HepG2 (cell line): ENCODE measurements around the gene HABP4. TPM values are rescaled to one million over a fixed set of nuclear protein-coding genes. Genes with fewer than 3 reads are reported as not detected.
A peak's percentile ranks its signal among the peaks of the same experiment; 100 is the strongest.

ENCODE experiments used
- ATAC-seq: fragments of 200-7000 bp; cut with Tn5 transposase; 3 replicates; pipeline ENCODE4 v1.9.1; 2020; ENCODE audit warnings: mild to moderate bottlenecking, moderate library complexity
- BruUV-seq: library from RNA; stranded (reverse); fragments of 400-500 nt; replicated peaks from 2 replicates; lab custom pipeline; 2021; lab: Mats Ljungman, UMichigan
- CTCF ChIA-PET: fragments of 300-600 bp; formaldehyde crosslinking; extraction: SDS; loops from one replicate; lab custom pipeline; 2021; ENCODE audit warnings: low total read pairs, inconsistent platforms, low intra/inter-chr PET ratio; lab: Yijun Ruan, JAX
- POLR2A ChIA-PET: fragments of 350-600 bp; sonication (Branson Sonifier 250); formaldehyde crosslinking; loops from one replicate; lab custom pipeline; 2020; ENCODE audit warnings: antibody characterized with exemption, inconsistent platforms; lab: Yijun Ruan, JAX
- DNase-seq: peaks from one replicate; pipeline ENCODE4 v3.0.0-alpha.2; 2015; ENCODE audit warnings: low spot score
- FAIRE-seq: peaks from 3 replicates; lab custom pipeline; 2011; peaks lifted over from hg19 to GRCh38; lab: Jason Lieb, UNC
- H2AFZ ChIP-seq: one replicate; pipeline ENCODE4 v1.6.1; 2011; ENCODE audit warnings: low read length, inconsistent platforms
- H3K27ac ChIP-seq: fragments of 300-600 bp; 3 replicates; pipeline ENCODE4 v1.8.0; 2011; ENCODE audit warnings: mixed run types, mild to moderate bottlenecking, mixed read lengths, low read length, inconsistent platforms; ENCODE audit not compliant: insufficient read depth; ENCODE audit errors: extremely low read length
- H3K27me3 ChIP-seq, 2 experiments: fragments of 200-600 bp in 1 of 2; 2 replicates in 1 of 2; 3 replicates in 1 of 2; pipeline versions ENCODE4 v1.6.0 to v1.8.0; 2011; ENCODE audit warnings: low read length in 2 of 2, mild to moderate bottlenecking in 2 of 2, moderate library complexity in 2 of 2, inconsistent platforms in 1 of 2; ENCODE audit not compliant: insufficient read depth in 2 of 2, control insufficient read depth in 1 of 2
- H3K36me3 ChIP-seq, 2 experiments: fragments of 200-600 bp in 1 of 2; replicated peaks in 1 of 2; 2 replicates in 1 of 2; 3 replicates in 1 of 2; pipeline versions ENCODE4 v1.5.1 to v1.8.0; 2011; ENCODE audit warnings: low read length in 2 of 2, inconsistent platforms in 1 of 2; ENCODE audit not compliant: insufficient read depth in 2 of 2, control insufficient read depth in 1 of 2
- H3K4me1 ChIP-seq: 2 replicates; pipeline ENCODE4 v1.5.1; 2012; ENCODE audit warnings: low read length, inconsistent platforms; ENCODE audit not compliant: insufficient read depth
- H3K4me2 ChIP-seq: 2 replicates; pipeline ENCODE4 v1.6.0; 2011; ENCODE audit warnings: low read depth, low read length, inconsistent platforms
- H3K4me3 ChIP-seq, 3 experiments: fragments of 200-600 bp in 1 of 3; sonication (generic), shearing (Covaris generic) in 1 of 3; replicated peaks in 1 of 3; 2 replicates each; pipeline ENCODE4 v1.5.1; 2011 to 2016; ENCODE audit warnings: low read length in 3 of 3, inconsistent platforms in 2 of 3, low read depth in 2 of 3, mild to moderate bottlenecking in 2 of 3, control low read depth in 1 of 3, mixed read lengths in 1 of 3; ENCODE audit not compliant: insufficient read depth in 1 of 3
- H3K79me2 ChIP-seq: one replicate; pipeline ENCODE4 v1.6.1; 2011; ENCODE audit warnings: low read length, inconsistent platforms; ENCODE audit not compliant: insufficient read depth
- H3K9ac ChIP-seq: 2 replicates; pipeline ENCODE4 v1.6.0; 2011; ENCODE audit warnings: mild to moderate bottlenecking, low read depth, low read length, inconsistent platforms; ENCODE audit not compliant: insufficient read depth
- H3K9me3 ChIP-seq: 2 replicates; pipeline ENCODE4 v1.5.1; 2012; ENCODE audit warnings: mild to moderate bottlenecking, low read length
- H4K20me1 ChIP-seq: 2 replicates; pipeline ENCODE4 v1.6.0; 2011; ENCODE audit warnings: inconsistent platforms, mild to moderate bottlenecking, low read length, moderate library complexity; ENCODE audit not compliant: insufficient read depth
- GABPB1 ChIP-seq: IDR thresholded peaks from 2 replicates; pipeline ENCODE4 v1.6.1; 2016; ENCODE audit warnings: mild to moderate bottlenecking, missing genetic modification reagents, moderate library complexity, missing compliant biosample characterization
- KAT8 ChIP-seq: IDR thresholded peaks from 2 replicates; pipeline ENCODE4 v1.6.1; 2016; ENCODE audit warnings: missing genetic modification reagents, missing compliant biosample characterization
- KDM6A ChIP-seq: IDR thresholded peaks from 2 replicates; pipeline ENCODE4 v1.6.1; 2016; ENCODE audit warnings: low read depth
- KLF13 ChIP-seq: sonication (generic); formaldehyde crosslinking; IDR thresholded peaks from 2 replicates; pipeline ENCODE4 v1.4.0; 2020; ENCODE audit warnings: mild to moderate bottlenecking, missing genetic modification reagents
- KLF6 ChIP-seq: IDR thresholded peaks from 2 replicates; pipeline ENCODE4 v1.8.0; 2016; ENCODE audit warnings: missing biosample characterization, missing genetic modification reagents
- MTF1 ChIP-seq: sonication (generic); formaldehyde crosslinking; IDR thresholded peaks from 2 replicates; pipeline ENCODE4 v1.5.0; 2020; ENCODE audit warnings: missing genetic modification reagents
- NFIB ChIP-seq: sonication (generic); formaldehyde crosslinking; IDR thresholded peaks from 2 replicates; pipeline ENCODE4 v1.9.0; 2021; ENCODE audit warnings: missing genetic modification reagents, mild to moderate bottlenecking, borderline replicate concordance
- POGZ ChIP-seq: sonication (generic); formaldehyde crosslinking; IDR thresholded peaks from 2 replicates; pipeline ENCODE4 v1.4.0; 2020; ENCODE audit warnings: mild to moderate bottlenecking, missing genetic modification reagents
- REPIN1 ChIP-seq: sonication (generic); formaldehyde crosslinking; IDR thresholded peaks from 2 replicates; pipeline ENCODE4 v1.8.0; 2022; ENCODE audit warnings: missing genetic modification reagents, low read depth, mild to moderate bottlenecking, borderline replicate concordance
- RXRA ChIP-seq: sonication (generic); formaldehyde crosslinking; IDR thresholded peaks from 2 replicates; pipeline ENCODE4 v1.5.1; 2020; ENCODE audit warnings: missing genetic modification reagents
- SRY ChIP-seq: sonication (generic); formaldehyde crosslinking; IDR thresholded peaks from 2 replicates; pipeline ENCODE4 v1.8.0; 2022; ENCODE audit warnings: mild to moderate bottlenecking, missing genetic modification reagents
- YY1 ChIP-seq: IDR thresholded peaks from 2 replicates; pipeline ENCODE4 v1.6.1; 2011; ENCODE audit warnings: low read length, low read depth, moderate library complexity, mild to moderate bottlenecking; ENCODE audit not compliant: insufficient read depth, insufficient replicate concordance
- ZNF549 ChIP-seq: sonication (generic); formaldehyde crosslinking; IDR thresholded peaks from 2 replicates; pipeline ENCODE4 v1.5.0; 2020; ENCODE audit warnings: missing genetic modification reagents
- ZNF577 ChIP-seq: sonication (generic); formaldehyde crosslinking; IDR thresholded peaks from 2 replicates; pipeline ENCODE4 v1.4.0; 2020; ENCODE audit warnings: mild to moderate bottlenecking, low read depth, missing genetic modification reagents, borderline replicate concordance
- ZNF597 ChIP-seq: sonication (generic); formaldehyde crosslinking; IDR thresholded peaks from 2 replicates; pipeline ENCODE4 v1.5.0; 2020; ENCODE audit warnings: missing genetic modification reagents
- ZNF709 ChIP-seq: sonication (generic); formaldehyde crosslinking; IDR thresholded peaks from 2 replicates; pipeline ENCODE4 v1.5.0; 2020; ENCODE audit warnings: mild to moderate bottlenecking, missing genetic modification reagents
- ZNF724P ChIP-seq: sonication (generic); formaldehyde crosslinking; IDR thresholded peaks from 2 replicates; pipeline ENCODE4 v1.8.0; 2022; ENCODE audit warnings: missing genetic modification reagents, borderline replicate concordance
- ZNF749 ChIP-seq: sonication (generic); formaldehyde crosslinking; IDR thresholded peaks from 2 replicates; pipeline ENCODE4 v1.8.0; 2022; ENCODE audit warnings: mild to moderate bottlenecking, missing genetic modification reagents, moderate library complexity, borderline replicate concordance
- ZNF777 ChIP-seq: sonication (generic); formaldehyde crosslinking; IDR thresholded peaks from 2 replicates; pipeline ENCODE4 v1.4.0; 2020; ENCODE audit warnings: missing genetic modification reagents
- WGBS: methylation state at CpG from one replicate; pipeline ENCODE4 v1.1.6; 2017; ENCODE audit warnings: low lambda C conversion rate; 5-methylcytosine and 5-hydroxymethylcytosine counted together
- in situ Hi-C: cut with HindIII; loops from 2 replicates; pipeline ENCODE4 v1.10.0; 2017; ENCODE audit warnings: low pct_unique_long_range_greater_than_20kb; ENCODE audit not compliant: extremely low pct_ligation_motif_present
- intact Hi-C: fragments of 100-400 bp; cut with micrococcal nuclease; formaldehyde crosslinking; loops from one replicate; pipeline ENCODE4 v1.10.0; 2022; ENCODE audit not compliant: unreplicated experiment
- polyA plus RNA-seq, 8 experiments: library from polyadenylated mRNA; depleted of rRNA in 3 of 8; stranded (reverse) in 7 of 8; unstranded in 1 of 8; fragments of >200 nt; fragmentation: Illumina TruSeq in 4 of 8; extraction: Trizol in 4 of 8; gene quantifications; 2 replicates each; pipeline versions ENCODE4 v1.2.1 to v1.2.3, GENCODE V29; 2011 to 2016; ENCODE audit warnings: low read depth in 4 of 8, missing spikeins in 1 of 8, mixed read lengths in 1 of 8; ENCODE audit not compliant: insufficient read depth in 1 of 8
- total RNA-seq, 5 experiments: library from RNA; depleted of rRNA; stranded (reverse); fragments of >200 nt; fragmentation: Illumina TruSeq; extraction: Trizol; gene quantifications; 2 replicates each; pipeline ENCODE4 v1.2.3, GENCODE V29; 2016; ENCODE audit warnings: low read depth in 1 of 5
- TF ChIP-seq, protein P1 (sequence below): sonication (generic); formaldehyde crosslinking; IDR thresholded peaks from 2 replicates; pipeline ENCODE4 v1.4.0; 2020; ENCODE audit warnings: missing genetic modification reagents, borderline replicate concordance

The HABP4 gene
- total and polyA plus RNA-seq, 2 of the 13 experiments (the other 11 are each of a cell fraction or from before 2014, with no cell fraction given): 14.3 to 26.6 TPM

DNA sequence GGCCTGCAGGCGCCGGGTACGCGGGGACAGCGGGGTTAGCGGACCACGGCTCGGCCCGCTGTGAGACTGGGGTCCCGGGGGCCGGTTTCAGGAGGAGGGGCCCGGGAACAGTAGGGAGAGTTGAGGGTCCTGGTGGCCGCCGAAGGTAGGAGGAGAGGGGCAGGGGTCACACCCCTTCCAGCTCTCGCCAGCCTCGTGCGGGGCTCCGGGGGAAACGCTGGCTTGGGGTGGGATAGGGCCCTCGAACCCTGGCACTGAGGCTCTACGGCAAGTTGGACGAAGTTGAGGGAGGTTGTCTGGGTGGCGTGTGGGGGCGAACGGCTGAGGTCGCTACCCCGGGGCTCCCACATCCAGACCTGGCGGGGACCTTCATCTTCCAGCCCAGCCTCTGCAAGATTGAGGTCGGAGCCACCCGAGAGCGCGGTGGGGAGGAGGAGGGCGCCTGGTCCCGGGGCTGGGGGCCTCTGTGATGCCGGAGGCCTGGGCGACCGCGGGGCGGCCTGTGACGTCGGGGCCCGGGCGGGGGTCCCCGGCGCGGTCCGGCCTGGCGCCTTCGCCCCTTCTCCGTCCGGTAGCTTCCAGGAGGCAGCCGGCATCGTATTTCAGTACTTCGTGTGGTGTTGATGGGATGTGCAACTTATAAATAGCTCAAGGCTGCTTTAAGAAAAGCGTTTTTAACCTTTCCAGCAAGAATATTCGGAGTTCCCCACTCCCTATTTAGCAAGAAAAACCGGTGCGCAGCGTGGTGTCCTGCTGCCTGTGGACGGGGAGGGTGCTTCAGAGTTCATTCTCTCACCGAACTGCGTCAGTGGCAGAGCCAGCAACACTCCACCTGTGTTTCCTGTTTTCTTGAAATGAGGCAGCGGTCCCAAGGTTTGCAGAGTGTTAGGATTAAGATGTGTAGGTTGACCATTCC lies 902 bp downstream of the HABP4 start:
- ATAC-seq: peak; percentile 30
- Histone ChIP-seq H3K9ac (peak overlapping the region; percentile 85), H4K20me1 (peaks cover 19% of the 10 kb centered on the region; the same call in 1 of the 2 replicates), H3K36me3 (no peaks in the 10 kb centered on the region), H3K9me3 (no peaks in the 10 kb centered on the region), H3K4me1 (peaks cover 60% of the 10 kb centered on the region), H3K4me2 (peak overlapping the region; percentile 86), H3K4me3 (peak overlapping the region; percentile 64 to 97 (median 88)), H2AFZ (no peak overlapping the region), H3K27ac (peak overlapping the region; percentile 61), H3K27me3 (no peaks in the 10 kb centered on the region; a peak in 1 of 5 replicates), H3K79me2 (peaks cover 44% of the 10 kb centered on the region)
- ChIA-PET CTCF (no interaction called here), POLR2A (interaction anchor here (0.7 to 2.2 kb wide), 5 partner anchors 14 to 40 kb away, joined by 3 to 14 read pairs (median 4); no protein-coding TSS in a partner anchor)
- peak; percentile 66 for FAIRE-seq
- 0% methylated on average over 8 of the region's 63 CpGs for WGBS
- intact Hi-C loops (loop anchor here (2.0 to 5.0 kb wide), 3 partner anchors 40 to 166 kb away; partner anchors contain the start of gene CDC14B), in situ Hi-C loops (no loop called here)
- TSS peak; percentile 54 for BruUV-seq
- DNase-seq: peak; percentile 25
- TF ChIP-seq KAT8 (CRISPR knock-in tag): 0 out of 2 replicates have a peak, but pooled peaks have one; percentile 14
- TF ChIP-seq YY1: no peak
- no peak for TF ChIP-seq KDM6A (CRISPR knock-in tag)
- no peak for TF ChIP-seq ZNF577
- TF ChIP-seq SRY (CRISPR knock-in tag): 0 out of 2 replicates have a peak, but pooled peaks have one; percentile 53
- no peak for TF ChIP-seq ZNF549 (CRISPR knock-in tag)
- TF ChIP-seq REPIN1 (CRISPR knock-in tag): no peak
- TF ChIP-seq KLF6: no peak
- no peak for TF ChIP-seq ZNF597 (CRISPR knock-in tag)
- TF ChIP-seq NFIB: no peak
- no peak for TF ChIP-seq RXRA (CRISPR knock-in tag)
- no peak for TF ChIP-seq ZNF749 (CRISPR knock-in tag)
- TF ChIP-seq ZNF777 (CRISPR knock-in tag): peak; percentile 63
- TF ChIP-seq GABPB1: peak; percentile 8; the same call in 1 of the 2 replicates
- no peak for TF ChIP-seq POGZ (CRISPR knock-in tag)
- TF ChIP-seq, protein P1, sequence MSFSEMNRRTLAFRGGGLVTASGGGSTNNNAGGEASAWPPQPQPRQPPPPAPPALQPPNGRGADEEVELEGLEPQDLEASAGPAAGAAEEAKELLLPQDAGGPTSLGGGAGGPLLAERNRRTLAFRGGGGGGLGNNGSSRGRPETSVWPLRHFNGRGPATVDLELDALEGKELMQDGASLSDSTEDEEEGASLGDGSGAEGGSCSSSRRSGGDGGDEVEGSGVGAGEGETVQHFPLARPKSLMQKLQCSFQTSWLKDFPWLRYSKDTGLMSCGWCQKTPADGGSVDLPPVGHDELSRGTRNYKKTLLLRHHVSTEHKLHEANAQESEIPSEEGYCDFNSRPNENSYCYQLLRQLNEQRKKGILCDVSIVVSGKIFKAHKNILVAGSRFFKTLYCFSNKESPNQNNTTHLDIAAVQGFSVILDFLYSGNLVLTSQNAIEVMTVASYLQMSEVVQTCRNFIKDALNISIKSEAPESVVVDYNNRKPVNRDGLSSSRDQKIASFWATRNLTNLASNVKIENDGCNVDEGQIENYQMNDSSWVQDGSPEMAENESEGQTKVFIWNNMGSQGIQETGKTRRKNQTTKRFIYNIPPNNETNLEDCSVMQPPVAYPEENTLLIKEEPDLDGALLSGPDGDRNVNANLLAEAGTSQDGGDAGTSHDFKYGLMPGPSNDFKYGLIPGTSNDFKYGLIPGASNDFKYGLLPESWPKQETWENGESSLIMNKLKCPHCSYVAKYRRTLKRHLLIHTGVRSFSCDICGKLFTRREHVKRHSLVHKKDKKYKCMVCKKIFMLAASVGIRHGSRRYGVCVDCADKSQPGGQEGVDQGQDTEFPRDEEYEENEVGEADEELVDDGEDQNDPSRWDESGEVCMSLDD (CRISPR knock-in tag): 0 out of 2 replicates have a peak, but pooled peaks have one; percentile 21
- no peak for TF ChIP-seq KLF13 (CRISPR knock-in tag)
- TF ChIP-seq ZNF724P (CRISPR knock-in tag): no peak
- peak; percentile 43; the same call in 1 of the 2 replicates for TF ChIP-seq ZNF709 (CRISPR knock-in tag)
- TF ChIP-seq MTF1 (CRISPR knock-in tag): no peak
